Lung (tissue), 12 donors: ENCODE measurements around the gene ENTREP1. TPM values are rescaled to one million over a fixed set of nuclear protein-coding genes. Genes with fewer than 3 reads are reported as not detected.
A peak's percentile ranks its signal among the peaks of the same experiment; 100 is the strongest.

Experiments used
- ATAC-seq: fragments of 200-7000 bp; cut with Tn5 transposase; one replicate; pipeline ENCODE4 v1.9.1; 2020; ENCODE audit warnings: moderate number of reproducible peaks; ENCODE audit not compliant: insufficient read depth, low FRiP score
- DNase-seq, 3 donors: peaks; one replicate each; pipeline ENCODE4 v3.0.0-alpha.2; 2013 to 2017
- H3K27ac ChIP-seq, 2 donors: one replicate each; pipeline ENCODE4 v1.5.1; 2013; ENCODE audit warnings: mild to moderate bottlenecking in 2 of 2, moderate library complexity in 2 of 2, control low read depth in 1 of 2, inconsistent platforms in 1 of 2, low read depth in 1 of 2, low read length in 1 of 2
- H3K27me3 ChIP-seq, 3 donors: one replicate each; pipeline ENCODE4 v1.5.1; 2013; ENCODE audit warnings: low read length in 2 of 3; ENCODE audit not compliant: control insufficient read depth in 3 of 3, insufficient read depth in 3 of 3
- H3K36me3 ChIP-seq, 4 donors: one replicate each; pipeline ENCODE4 v1.5.1; 2013; ENCODE audit warnings: low read length in 4 of 4, mild to moderate bottlenecking in 1 of 4, moderate library complexity in 1 of 4; ENCODE audit not compliant: control insufficient read depth in 4 of 4, insufficient read depth in 4 of 4
- H3K4me1 ChIP-seq, 5 donors: one replicate each; pipeline ENCODE4 v1.5.1; 2013; ENCODE audit warnings: low read length in 5 of 5, mild to moderate bottlenecking in 2 of 5, moderate library complexity in 1 of 5; ENCODE audit not compliant: control insufficient read depth in 5 of 5, insufficient read depth in 5 of 5
- H3K4me3 ChIP-seq: one replicate; pipeline ENCODE4 v1.5.1; 2013; ENCODE audit warnings: mild to moderate bottlenecking, control low read depth, moderate library complexity
- H3K9ac ChIP-seq, 2 donors: one replicate each; pipeline ENCODE4 v1.5.1; 2013; ENCODE audit warnings: low read length in 2 of 2, control low read depth in 1 of 2; ENCODE audit not compliant: insufficient read depth in 1 of 2
- H3K9me3 ChIP-seq, 4 donors: one replicate each; pipeline ENCODE4 v1.5.1; 2013; ENCODE audit warnings: low read length in 3 of 4, mild to moderate bottlenecking in 1 of 4, moderate library complexity in 1 of 4; ENCODE audit not compliant: control insufficient read depth in 4 of 4, insufficient read depth in 3 of 4
- CTCF ChIP-seq: IDR thresholded peaks from 2 replicates; pipeline ENCODE4 v1.5.1; 2012; ENCODE audit warnings: mild to moderate bottlenecking; ENCODE audit errors: control extremely low read depth, extremely low read depth
- WGBS, 2 donors: extraction: QIAGEN DNeasy Blood & Tissue Kit; methylation state at CpG; one replicate each; pipeline ENCODE4 v1.1.7; 2013; 5-methylcytosine and 5-hydroxymethylcytosine counted together
- polyA plus RNA-seq, 2 donors: library from polyadenylated mRNA; stranded (reverse); fragments of 200-250 nt; gene quantifications; one replicate each; pipeline ENCODE4 v1.2.1, GENCODE V29; 2013
- total RNA-seq, 2 donors: library from RNA; depleted of rRNA in 1 of 2; stranded (reverse); fragments of >200 nt in 1 of 2; gene quantifications; one replicate each; pipeline ENCODE4 v1.2.1, GENCODE V29; 2014 to 2021
- donor health status: control.
- donor health status: control.
- donor health status: Bipolar disorder and iron deficiency.
- donor health status: healthy.
- donor health status: DM: yes; HTN: yes; CAD: no.

ENTREP1 gene
- total and polyA plus RNA-seq, 4 donors = 3.7 to 47.9 (median 18.3) TPM

GRCh38 chr9:69308206-69308931 is 16.6 kb upstream of the ENTREP1 start:
- peaks cover 0 to 13% (median 4%) of the 10 kb centered on the region in 5 donors for H3K4me1 ChIP-seq
- no peaks in the 10 kb centered on the region for H3K27me3 ChIP-seq
- H3K9me3 ChIP-seq = peaks cover 0 to 6% (median 0%) of the 10 kb centered on the region in 4 donors
- ATAC-seq = no peak
- no peak overlapping the region for H3K4me3 ChIP-seq
- DNase-seq = no peak
- H3K27ac ChIP-seq = peak overlapping the region in 1 of 2 donors; percentile 76
- H3K36me3 ChIP-seq = no peaks in the 10 kb centered on the region
- no peak for TF ChIP-seq CTCF
- no peak overlapping the region for H3K9ac ChIP-seq
- WGBS, 2 donors = 79 to 88% methylated on average over 5 of the region's 5 CpGs

DNA sequence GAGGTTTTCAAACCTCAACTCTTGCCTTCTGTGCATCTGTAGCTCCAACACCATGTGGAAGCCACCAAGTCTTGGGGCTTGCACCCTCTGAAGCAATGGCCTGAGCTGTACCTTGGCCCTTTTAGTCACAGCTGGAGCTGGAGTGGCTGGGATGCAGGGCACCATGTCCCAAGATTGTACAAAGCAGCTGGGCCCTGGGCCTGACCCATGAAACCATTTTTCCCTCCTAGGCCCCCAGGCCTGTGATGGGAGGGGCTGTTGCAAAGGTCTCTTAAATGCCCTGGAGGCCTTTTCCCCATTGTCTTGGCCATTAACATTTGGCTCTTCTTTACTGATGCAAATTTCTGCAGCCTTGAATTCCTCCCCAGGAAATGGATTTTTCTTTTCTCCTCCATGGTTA is 11.8 kb upstream of the ENTREP1 start:
- H3K27me3 ChIP-seq = no peaks in the 10 kb centered on the region
- H3K9me3 ChIP-seq = peaks cover 0 to 6% (median 0%) of the 10 kb centered on the region in 4 donors
- H3K4me3 ChIP-seq = no peak overlapping the region
- no peak overlapping the region for H3K27ac ChIP-seq
- ATAC-seq = no peak
- no peak for TF ChIP-seq CTCF
- H3K9ac ChIP-seq = no peak overlapping the region
- H3K36me3 ChIP-seq = no peaks in the 10 kb centered on the region
- no peak for DNase-seq
- peaks cover 0 to 11% (median 2%) of the 10 kb centered on the region in 5 donors for H3K4me1 ChIP-seq

DNA sequence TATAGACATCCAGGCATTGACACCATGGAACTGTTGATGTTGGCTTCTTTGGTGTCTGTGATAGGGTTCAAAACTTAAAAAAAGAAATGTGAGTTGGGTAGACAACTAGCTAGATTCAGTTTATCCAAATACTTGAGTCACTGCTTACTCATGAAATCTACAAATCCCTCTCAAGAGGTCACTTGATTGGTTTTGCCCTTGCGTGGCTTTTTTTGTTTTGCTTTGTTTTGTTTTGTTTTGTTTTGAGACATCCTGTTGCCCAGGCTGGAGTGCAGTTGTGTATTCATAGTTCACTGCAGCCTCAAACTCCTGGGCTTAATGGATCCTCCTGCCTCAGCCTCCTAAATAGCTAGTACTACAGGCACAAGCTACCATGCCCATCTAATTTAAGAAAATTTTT is 10.5 kb upstream of the ENTREP1 start:
- ATAC-seq (no peak), DNase-seq (no peak)
- Histone ChIP-seq H3K27ac (no peak overlapping the region), H3K36me3 (no peaks in the 10 kb centered on the region), H3K9ac (no peak overlapping the region), H3K4me3 (no peak overlapping the region), H3K9me3 (peaks cover 0 to 6% (median 0%) of the 10 kb centered on the region in 4 donors), H3K4me1 (no peaks in the 10 kb centered on the region), H3K27me3 (no peaks in the 10 kb centered on the region)
- TF ChIP-seq CTCF = no peak
- WGBS, 2 donors = 47 to 69% methylated on average over 1 of the region's 1 CpG
